GM19467 (cell line): ENCODE results near the gene CLIC5.

Experiments
- ATAC-seq: cut with Tn5 transposase; IDR thresholded peaks from one replicate; pipeline ENCODE4 v1.9.1; 2021; ENCODE audit warnings: mild to moderate bottlenecking, moderate library complexity; ENCODE audit not compliant: unreplicated experiment

The CLIC5 gene

GRCh38 chr6:46000905-46001304 lies 14.8 kb downstream of the CLIC5 start:
- no peak for ATAC-seq

GRCh38 chr6:45998524-45998923 lies 17.1 kb downstream of the CLIC5 start:
- no peak for ATAC-seq

DNA sequence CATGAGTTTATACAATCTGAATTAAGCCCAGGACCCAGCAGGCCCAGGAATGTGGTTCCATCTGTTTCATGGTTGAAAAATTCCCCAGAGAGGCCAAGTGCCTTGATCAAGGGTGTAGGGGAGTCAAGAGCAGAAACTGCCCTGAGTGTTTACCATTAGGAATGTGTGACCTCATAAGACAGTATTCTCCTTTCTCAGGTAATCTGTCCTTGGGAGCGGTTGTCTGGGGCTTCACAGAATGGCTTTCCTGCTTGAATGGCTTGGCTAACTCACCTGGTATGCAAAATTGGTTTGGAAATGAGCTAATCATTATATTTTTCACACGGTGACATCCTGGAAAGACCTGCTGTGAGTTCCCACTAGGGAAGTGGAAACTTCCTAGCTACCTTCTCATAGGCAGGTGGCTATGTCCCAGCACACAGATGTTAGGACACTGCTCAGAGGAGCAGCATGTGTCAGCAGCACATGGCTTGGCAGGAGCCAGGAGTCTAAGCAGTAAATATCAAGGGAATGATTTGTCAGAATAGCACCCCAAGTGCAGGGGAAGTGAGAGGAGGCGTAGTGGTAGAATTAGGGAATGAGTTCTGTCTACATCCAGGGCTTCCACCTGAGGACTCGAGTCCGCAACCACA lies 17.7 kb downstream of the CLIC5 start:
- ATAC-seq: no peak

DNA sequence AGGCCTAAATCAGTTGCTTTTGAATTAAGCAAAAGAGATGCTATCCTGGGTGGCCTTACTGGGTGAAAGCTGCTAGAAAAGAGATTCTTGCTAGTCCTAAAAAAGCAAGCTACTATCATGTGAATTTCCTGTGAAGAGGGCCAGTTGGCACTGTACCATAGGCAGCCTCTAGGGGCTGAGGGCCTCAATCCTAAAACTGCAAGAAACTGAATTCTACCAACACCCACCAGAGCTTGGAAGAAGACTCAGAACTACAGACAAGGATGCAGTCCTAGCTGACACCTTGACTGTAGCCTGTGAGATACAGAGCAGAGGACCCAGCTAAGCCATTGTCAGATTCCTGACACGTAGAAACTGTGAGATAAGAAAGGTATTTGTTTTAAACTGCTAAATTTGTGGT lies 24.5 kb downstream of the CLIC5 start:
- ATAC-seq: no peak

DNA sequence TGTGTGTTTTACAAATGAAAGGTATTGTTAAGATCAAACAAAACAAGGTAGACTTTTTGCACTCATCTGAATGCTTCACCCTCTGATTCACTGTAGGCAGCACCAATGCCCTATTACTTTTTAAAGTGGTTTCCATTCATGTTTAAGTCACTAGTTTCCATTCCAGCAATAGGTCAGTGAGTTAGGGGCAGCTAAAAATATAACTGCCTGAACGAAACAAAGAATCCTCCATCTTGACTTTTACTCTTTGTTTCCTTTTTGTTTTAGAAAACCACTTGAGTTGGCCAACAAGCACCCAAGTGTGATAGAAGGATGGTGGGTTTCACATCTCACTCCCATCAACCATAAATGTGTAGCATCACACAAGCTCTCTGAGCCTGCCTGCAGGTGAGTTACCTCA lies 25.5 kb downstream of the CLIC5 start:
- ATAC-seq: no peak

- no peak for ATAC-seq
Observed at GRCh38 chr6:45988635-45989034, 27.0 kb downstream of the CLIC5 start.

- ATAC-seq: no peak
Observed at GRCh38 chr6:45987856-45988255, 27.8 kb downstream of the CLIC5 start.

DNA sequence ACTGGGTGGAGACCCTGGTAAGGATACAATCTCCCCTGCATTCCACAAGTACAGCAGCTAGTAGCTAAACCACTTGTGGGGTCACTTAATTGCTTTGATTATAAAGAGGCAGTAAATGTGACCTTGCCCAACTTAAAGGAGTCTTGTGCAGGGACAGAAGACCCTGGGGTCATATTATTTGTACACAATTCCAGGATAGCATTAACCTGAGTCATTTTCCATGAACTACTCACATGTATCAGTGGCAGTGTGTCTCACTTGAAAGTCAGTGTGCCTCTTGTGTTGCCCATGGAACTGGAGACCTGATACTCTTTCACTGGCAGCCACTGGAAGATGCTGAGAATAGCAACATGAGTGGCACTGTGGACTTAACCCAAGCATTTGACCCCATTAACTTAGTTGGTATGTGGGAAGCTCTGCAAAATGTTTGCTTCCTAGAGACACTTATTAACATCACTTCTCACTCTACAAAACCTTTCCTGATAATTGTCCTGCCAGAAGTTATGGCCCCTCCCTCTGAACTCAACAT lies 28.9 kb downstream of the CLIC5 start:
- no peak for ATAC-seq

DNA sequence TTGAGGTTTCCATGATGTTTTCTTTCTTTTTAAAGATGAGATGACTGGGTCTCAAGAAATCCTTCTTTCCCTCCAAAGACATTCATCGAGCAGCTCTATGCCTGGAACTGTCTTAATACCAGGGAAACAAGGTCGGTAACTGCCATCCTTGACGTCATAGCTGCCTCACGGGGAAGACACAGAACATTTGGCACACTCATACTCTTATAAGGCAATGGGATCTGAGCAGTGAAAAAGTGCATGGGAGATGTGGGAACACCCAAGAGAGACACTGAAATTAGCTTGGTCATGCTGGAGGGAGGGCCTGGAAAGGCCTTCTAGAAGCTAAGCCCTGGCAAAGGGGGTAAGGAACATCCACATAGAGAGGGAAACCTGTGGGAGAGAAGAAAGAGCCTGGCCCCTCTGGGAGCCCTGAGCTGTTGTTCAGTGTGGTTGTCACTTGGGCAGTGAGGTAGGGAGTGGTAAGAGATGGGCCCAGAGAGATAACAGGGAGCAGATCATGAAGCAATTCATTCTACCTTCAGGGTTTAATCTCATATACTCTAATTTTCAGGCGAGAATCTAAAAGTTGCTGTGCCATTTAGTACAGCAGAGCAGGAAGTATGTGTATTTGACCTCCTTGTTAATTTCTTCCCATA lies 30.8 kb downstream of the CLIC5 start:
- ATAC-seq: no peak

DNA sequence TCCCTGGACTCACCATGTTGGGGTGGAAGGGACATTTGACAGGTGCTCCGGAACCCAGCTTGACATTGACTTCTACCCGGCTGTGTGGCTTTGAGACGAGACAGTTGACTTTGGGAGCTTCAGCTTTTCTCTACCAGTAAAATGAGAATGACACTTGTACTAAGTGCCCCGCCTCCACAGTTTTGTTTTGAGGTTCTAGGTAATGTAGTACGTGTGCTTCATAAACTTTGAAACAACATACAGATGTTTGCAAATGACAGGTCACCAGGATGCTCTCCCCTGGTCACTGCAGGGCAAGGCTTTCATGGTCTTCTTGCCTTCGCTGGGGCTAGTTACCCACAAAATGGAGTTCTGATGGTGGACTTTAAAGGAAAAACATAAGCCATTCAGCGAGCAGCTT lies 31.3 kb downstream of the CLIC5 start:
- ATAC-seq: no peak

GRCh38 chr6:45983062-45983461 lies 32.6 kb downstream of the CLIC5 start:
- no peak for ATAC-seq

- ATAC-seq: no peak
Observed at GRCh38 chr6:45982280-45983036, 33.2 kb downstream of the CLIC5 start.

GRCh38 chr6:45981046-45981445 lies 34.6 kb downstream of the CLIC5 start:
- ATAC-seq: no peak

DNA sequence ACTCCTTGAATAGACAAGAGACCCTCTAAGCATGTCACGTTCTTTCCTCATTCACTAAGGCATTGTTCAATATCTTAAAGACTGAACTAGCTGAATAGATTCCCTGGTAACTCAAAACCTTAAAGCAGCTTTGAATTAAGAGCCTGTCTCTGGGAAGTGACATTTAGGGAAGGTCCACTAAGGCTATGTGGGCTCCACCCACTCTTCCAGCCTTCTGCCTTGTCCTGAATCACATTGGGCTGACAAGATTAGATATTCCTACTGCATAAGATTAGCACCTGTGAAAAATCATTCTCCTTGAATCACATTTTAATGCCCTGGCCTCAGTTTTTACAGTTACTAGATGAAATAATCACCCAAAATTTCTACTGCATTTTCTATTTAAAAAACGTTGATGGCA lies 36.3 kb downstream of the CLIC5 start:
- ATAC-seq: no peak

DNA sequence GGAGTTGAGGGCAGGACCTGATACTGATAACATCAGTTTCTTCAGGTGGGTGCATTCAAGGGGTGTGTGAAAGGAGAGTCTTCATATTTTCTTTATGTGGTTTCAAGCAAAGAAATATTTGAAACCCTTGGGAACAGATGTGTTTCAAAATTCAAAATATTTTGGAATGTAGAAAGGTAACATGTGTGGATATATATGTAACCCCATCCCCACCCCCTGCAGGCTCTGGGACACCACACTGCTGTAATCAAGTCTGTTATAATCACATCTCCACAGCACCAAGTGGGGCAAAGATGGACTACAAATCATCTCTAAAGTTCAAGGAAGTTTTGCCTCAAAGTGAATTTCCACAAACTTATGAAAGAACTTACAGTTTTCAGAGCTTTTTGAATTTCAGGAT lies 41.1 kb downstream of the CLIC5 start:
- no peak for ATAC-seq

- no peak for ATAC-seq
Observed at GRCh38 chr6:45972795-45973503, 42.7 kb downstream of the CLIC5 start.

DNA sequence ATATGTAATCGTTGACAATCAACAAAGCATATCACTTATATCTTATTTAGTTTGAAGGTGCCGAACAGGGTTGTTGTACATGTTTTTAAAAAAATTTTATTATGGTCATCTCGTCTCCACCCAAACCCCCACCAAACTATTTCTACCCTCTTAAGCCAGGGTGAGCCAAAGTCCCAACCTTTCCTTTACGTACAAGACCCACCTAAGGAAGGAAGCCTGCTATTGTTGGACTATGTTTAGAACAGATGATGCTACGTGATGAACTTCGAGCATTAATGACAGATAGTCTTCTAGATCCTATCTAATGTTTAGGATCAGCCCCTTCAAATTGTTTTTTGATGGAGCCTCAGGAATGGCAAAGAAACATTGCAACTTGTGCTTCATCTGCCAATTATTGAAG lies 44.4 kb downstream of the CLIC5 start:
- ATAC-seq: no peak

- no peak for ATAC-seq
Observed at GRCh38 chr6:45970326-45970725, 45.3 kb downstream of the CLIC5 start.

DNA sequence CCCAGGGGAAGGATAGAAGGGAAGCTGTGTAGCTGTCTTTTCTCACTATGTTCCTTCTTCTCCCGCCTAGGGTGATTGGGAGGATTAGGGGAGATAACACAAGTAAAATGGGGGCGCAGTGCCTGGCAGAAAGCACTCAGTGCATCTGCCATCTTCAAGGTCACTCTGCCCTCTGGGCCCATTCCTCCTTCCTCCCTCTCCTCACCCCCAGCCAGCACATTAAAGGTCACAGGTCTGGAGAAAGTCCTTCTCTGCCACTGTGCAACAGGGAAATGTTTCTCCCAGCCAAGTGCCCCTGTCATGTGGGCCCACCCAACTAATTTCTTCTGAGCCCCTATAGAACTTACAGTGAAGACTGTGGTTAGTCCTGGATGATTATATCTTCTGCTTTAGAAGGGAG lies 45.8 kb downstream of the CLIC5 start:
- no peak for ATAC-seq

DNA sequence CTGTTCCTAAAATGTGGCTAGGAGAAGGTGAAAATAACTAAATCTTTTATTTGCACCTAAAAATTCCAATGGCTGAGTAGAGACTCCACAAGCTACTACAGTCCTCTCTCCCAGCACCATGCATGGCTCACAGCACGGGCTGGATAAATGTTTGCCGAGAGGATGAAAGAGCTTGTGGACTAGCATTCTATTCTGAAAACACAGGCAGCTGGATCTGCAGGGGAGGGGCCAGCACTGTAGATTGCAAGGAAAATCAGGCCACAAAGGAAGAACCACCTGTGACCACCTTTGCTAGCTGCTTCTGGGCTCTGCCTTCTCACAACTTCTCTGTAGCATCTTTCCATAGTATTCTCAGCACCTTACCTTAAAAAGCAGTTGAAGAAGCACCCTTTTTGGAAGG lies 46.6 kb downstream of the CLIC5 start:
- no peak for ATAC-seq

DNA sequence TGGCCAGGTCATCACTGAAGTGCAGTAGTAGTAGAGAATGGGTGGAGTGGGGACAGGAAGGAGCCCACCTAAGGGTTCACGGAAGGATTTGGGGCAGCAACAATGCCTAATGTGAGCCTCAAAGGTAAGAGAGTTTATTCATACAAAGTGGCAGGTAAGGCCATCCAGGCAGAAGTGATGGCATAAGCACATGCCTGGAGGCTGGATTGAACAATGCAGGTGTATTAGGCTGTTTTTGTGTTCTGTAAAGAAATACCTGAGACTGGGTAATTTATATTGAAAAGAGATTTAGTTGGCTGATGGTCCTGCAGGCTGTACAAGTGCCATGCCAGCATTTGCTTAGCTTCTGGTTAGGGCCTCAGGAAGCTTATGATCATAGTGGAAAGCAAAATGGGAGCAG lies 48.3 kb downstream of the CLIC5 start:
- no peak for ATAC-seq
